ENCODE results near the gene MADD.
"Not testable (repeated sequence)": the region's sequence is repeated elsewhere in the genome, so short reads cannot be mapped to it uniquely, and the experiment has no call there.

Gene MADD

GRCh38 chr11:47305734-47306483 lies 36.0 kb downstream of the MADD start:
- DNase-seq (ENCODE audit: low read depth, low spot score): no peak
- H3K4me3 ChIP-seq (ENCODE audit: low read length): no peak overlapping the region

DNA sequence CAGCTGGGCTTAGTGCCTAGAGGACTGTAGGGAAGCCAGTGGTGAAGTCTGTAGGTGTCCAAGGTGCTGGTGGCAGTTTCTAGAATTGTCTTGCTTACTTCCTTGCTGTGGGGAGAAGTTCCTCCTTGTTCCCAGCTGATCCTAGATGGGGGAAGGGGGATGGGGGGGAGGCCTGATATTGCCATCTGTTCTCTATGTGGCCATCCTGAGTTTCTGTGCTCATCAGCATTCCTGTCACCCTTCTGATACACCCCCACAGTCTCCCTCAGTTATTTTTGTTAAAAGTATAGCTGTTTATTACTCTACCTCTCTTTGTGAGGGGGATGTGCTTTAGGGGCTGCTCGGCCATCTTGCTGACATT lies 36.5 kb downstream of the MADD start:
- no peak for DNase-seq (ENCODE audit: low read depth, low spot score)
- no peak overlapping the region for H3K4me3 ChIP-seq (ENCODE audit: low read length)

- no peak for DNase-seq (ENCODE audit: low read depth, low spot score)
- H3K4me3 ChIP-seq (ENCODE audit: low read length): no peak overlapping the region
Measured at GRCh38 chr11:47308050-47308823, 38.3 kb downstream of the MADD start.

GRCh38 chr11:47314992-47315391 lies 45.1 kb downstream of the MADD start:
- no peak for DNase-seq (ENCODE audit: low read depth, low spot score)
- no peak overlapping the region for H3K4me3 ChIP-seq (ENCODE audit: low read length)

- H3K4me3 ChIP-seq (ENCODE audit: low read length); DNase-seq (ENCODE audit: low read depth, low spot score): not testable (repeated sequence)
Measured at GRCh38 chr11:47316501-47316900, 46.6 kb downstream of the MADD start.

GRCh38 chr11:47317064-47317828 lies 47.3 kb downstream of the MADD start:
- DNase-seq (ENCODE audit: low read depth, low spot score): no peak
- H3K4me3 ChIP-seq (ENCODE audit: low read length): no peak overlapping the region

DNA sequence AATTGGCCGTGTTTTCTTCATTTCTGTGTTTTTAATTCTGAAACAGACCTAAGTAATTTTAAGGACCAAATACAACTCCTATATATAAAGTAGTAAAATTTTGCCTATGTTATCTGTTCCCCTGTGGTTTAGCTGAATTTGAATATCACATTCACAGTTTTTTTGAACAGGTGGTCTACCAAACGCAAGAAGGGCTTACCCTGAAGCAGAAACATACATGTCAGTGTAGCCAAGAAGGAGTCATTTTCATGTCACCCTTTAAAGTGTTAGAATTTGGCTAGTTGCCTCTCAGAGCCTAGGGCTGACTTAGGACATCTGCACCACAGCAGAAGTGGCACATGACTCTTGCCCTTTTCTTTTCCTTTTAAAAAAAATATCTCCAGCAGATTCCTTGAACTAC lies 48.2 kb downstream of the MADD start:
- no peak overlapping the region for H3K4me3 ChIP-seq (ENCODE audit: low read length)
- no peak for DNase-seq (ENCODE audit: low read depth, low spot score)

GRCh38 chr11:47324520-47324919 lies 54.6 kb downstream of the MADD start:
- no peak overlapping the region for H3K4me3 ChIP-seq (ENCODE audit: low read length)
- no peak for DNase-seq (ENCODE audit: low read depth, low spot score)

DNA sequence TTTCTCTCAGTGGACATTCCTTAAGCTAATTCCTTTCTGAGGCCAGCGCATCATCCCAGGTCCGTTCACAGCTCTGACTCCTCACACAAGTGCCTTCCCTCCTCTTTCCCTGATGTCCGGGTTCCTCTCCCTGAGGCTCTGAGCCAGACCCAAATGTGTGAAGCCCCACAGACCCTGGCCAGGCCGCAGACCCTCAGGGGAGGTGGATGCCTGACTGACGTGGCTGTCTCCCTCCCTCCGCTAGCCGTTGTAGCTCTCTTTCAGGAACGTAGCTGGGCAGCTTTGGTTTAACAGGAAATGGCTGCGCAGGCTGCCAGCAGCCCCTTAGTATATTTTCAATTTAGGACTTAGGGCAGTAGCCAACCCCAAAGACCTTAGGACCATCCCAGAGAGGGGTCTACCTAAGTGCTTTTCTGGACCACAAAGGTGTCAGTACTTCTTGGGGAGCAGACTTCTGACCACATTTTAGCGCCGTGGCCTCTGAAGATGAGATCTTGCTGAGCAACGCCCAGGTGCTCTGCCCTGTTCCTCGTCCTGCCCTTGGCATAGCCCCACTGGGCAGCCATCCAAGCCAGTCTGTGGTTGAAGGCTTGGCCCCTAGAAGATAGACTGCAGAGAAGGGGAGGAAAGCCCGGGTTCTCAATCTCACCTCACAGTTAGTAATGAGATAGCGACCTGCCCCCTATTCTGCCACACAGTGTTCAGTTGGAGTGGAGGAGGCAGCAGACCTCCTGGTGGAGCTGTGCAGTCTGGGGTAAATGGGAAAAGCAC lies 55.5 kb downstream of the MADD start:
- no peak overlapping the region for H3K4me3 ChIP-seq (ENCODE audit: low read length)
- no peak for DNase-seq (ENCODE audit: low read depth, low spot score)

GRCh38 chr11:47326198-47326597 lies 56.3 kb downstream of the MADD start:
- no peak for DNase-seq (ENCODE audit: low read depth, low spot score)

DNA sequence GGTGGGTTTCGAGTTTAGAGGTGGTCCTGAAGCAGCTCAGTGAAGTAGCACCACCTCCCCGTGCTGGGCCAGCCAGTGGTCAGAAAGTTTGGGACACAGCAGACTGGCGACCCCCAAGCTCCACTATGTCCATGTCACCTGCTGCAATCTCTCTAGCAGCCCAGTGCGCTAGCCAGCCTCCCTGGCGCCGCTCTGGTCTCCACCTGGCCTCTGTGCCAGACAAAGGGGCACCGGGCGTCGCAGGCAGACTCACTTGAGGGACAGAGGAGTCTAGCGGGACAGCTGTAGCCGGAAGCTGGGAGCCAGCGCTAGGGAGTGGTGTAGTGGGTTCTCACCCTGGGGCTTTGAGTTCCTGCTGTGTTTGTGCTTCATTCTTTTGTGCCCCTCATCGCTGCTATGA lies 57.1 kb downstream of the MADD start:
- DNase-seq (ENCODE audit: low read depth, low spot score): no peak
- no peak overlapping the region for H3K4me3 ChIP-seq (ENCODE audit: low read length)

More at GRCh38 chr11:47326198-47326597, 56.3 kb downstream of the MADD start:
- no peak overlapping the region for H3K4me3 ChIP-seq (ENCODE audit: low read length)

GRCh38 chr11:47327949-47328348 lies 58.0 kb downstream of the MADD start:
- DNase-seq (ENCODE audit: low read depth, low spot score): no peak
- H3K4me3 ChIP-seq (ENCODE audit: low read length): no peak overlapping the region

GRCh38 chr11:47328449-47329390 lies 58.8 kb downstream of the MADD start:
- H3K4me3 ChIP-seq (ENCODE audit: low read length): no peak overlapping the region
- no peak for DNase-seq (ENCODE audit: low read depth, low spot score)

- DNase-seq (ENCODE audit: low read depth, low spot score): no peak
- no peak overlapping the region for H3K4me3 ChIP-seq (ENCODE audit: low read length)
Measured at GRCh38 chr11:47329431-47329986, 59.6 kb downstream of the MADD start.

DNA sequence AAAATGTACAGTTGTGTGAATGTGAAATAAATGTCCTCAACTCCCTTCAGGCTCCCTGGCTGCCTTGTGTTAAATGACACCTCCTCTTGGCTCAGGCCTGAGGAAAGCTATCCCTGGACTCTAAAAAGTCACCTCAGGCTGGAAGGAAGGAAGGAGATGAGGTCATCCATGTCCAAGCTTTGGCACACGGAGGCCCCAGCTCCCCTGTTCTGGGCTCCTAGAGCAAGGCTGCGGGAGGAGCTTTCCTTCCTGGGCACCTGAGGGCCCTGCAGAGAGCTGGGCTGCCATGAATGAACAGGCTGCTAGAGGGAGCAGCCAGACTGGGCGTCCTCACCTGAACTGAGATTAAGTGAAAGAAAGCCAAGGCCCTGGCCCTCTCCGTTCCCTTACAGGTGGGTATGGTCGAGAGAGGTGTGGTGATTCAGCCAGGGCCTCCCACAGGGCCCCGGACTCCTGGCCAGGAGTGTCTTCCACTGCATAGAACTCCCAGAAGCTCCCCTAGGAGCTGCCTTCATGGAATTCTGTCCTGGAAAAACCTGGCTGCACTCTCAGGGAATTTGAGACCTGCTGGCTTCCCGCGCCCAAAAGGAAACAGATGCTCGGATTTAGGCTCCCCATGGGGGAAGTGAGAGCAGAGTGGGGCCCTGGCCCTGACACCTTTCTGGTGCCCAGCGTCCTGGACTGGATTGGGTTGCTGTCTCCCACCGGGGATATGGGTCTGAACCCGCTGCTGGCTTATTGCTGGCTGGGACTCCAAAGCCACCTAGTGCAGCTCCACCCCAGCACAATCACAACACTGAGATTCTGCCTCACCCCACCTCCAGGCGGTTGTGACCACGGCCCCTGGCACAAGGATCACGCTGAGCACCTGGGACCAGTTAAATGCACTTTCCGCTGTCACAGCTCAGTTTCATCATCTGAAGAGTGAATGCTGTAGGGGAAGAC lies 60.3 kb downstream of the MADD start:
- no peak for DNase-seq (ENCODE audit: low read depth, low spot score)

GRCh38 chr11:47331454-47332302 lies 61.7 kb downstream of the MADD start:
- no peak overlapping the region for H3K4me3 ChIP-seq (ENCODE audit: low read length)
- DNase-seq (ENCODE audit: low read depth, low spot score): no peak

More for the DNA sequence above, 60.3 kb downstream of the MADD start:
- H3K4me3 ChIP-seq (ENCODE audit: low read length): no peak overlapping the region
